ENCODE data around the gene NKD2. TPM values are rescaled to one million over a fixed set of nuclear protein-coding genes. Genes with fewer than 3 reads are reported as not detected.

NKD2 gene
- total RNA-seq, 1 donor from 2014 or later: 0.41 TPM

DNA sequence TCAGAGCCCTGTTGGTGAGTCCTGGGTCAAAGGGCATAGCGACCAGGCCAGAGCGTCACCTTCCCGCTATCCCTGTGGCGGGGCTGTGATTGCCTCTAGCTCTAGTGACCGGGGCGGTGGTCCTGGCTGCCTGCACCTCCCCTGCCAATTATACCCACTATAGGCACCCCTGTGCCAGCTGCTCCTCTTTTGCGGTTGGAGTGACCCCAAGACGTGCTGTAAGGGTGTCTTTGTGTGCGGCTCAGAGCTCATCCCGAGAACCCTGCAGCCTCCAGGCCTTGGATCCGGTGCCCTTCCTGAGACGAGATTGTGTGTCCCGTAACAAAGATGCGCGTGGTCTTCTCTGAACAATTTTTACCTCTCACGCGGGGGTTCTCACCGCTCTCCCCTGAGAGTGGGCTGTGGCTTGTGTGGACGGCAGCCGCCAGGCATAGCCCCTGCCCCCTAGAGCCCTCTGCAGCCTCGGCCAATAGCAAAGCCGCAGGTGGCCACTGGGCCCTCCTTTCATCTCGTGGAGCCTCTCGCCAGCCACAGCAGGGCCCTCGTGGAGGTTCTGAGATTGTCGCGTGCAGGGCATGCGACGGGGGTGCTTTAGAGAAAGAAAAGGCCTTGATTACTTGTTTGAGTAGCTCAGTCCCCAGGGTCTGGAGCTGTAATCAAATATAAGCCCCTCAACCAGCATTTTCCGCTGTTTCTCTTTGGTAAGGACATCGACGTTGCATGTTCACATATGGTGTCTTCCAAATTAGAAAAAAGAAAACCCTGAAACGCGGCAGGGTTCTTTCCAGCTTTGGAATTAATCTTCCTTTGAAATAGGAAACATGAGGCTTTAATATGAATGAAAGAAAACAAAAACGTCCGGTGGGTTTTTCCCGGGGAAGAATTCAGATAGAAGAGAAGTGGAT, 10.7 kb downstream of the NKD2 start:
- Mint-ChIP-seq H3K27me3 (ENCODE audit: low read depth, unreplicated experiment) (peaks cover 26% of the 10 kb centered on the region), H3K4me3 (ENCODE audit: unreplicated experiment) (no peak overlapping the region), H3K9me3 (ENCODE audit: unreplicated experiment) (no peaks in the 10 kb centered on the region), H3K4me1 (ENCODE audit: low read depth, unreplicated experiment) (no peaks in the 10 kb centered on the region), H3K27ac (ENCODE audit: unreplicated experiment) (no peak overlapping the region), H3K36me3 (ENCODE audit: low read depth, unreplicated experiment) (no peaks in the 10 kb centered on the region)
- DNase-seq (ENCODE audit: low read depth): no peak
- Histone ChIP-seq H3K9ac (ENCODE audit: low read length) (no peak overlapping the region), H3K36me3 (ENCODE audit: insufficient read depth, low read length) (no peaks in the 10 kb centered on the region), H3K27me3 (ENCODE audit: insufficient read depth, low read length) (peaks cover 16% of the 10 kb centered on the region), H3K4me2 (ENCODE audit: low read length) (no peak overlapping the region), H4K20me1 (ENCODE audit: insufficient read depth, low read length) (no peaks in the 10 kb centered on the region), H3K9me3 (ENCODE audit: insufficient read depth, low read depth, low read length) (no peaks in the 10 kb centered on the region), H3K27ac (ENCODE audit: low read depth, low read length) (no peak overlapping the region), H3K4me3 (ENCODE audit: insufficient read depth, low read depth, low read length) (no peak overlapping the region), H3K79me2 (ENCODE audit: insufficient read depth, low read length) (no peaks in the 10 kb centered on the region), H2AFZ (ENCODE audit: low read depth, low read length) (no peak overlapping the region), H3K4me1 (ENCODE audit: insufficient read depth, low read length) (no peaks in the 10 kb centered on the region)
- FAIRE-seq: no peak
- TF ChIP-seq, protein P1, sequence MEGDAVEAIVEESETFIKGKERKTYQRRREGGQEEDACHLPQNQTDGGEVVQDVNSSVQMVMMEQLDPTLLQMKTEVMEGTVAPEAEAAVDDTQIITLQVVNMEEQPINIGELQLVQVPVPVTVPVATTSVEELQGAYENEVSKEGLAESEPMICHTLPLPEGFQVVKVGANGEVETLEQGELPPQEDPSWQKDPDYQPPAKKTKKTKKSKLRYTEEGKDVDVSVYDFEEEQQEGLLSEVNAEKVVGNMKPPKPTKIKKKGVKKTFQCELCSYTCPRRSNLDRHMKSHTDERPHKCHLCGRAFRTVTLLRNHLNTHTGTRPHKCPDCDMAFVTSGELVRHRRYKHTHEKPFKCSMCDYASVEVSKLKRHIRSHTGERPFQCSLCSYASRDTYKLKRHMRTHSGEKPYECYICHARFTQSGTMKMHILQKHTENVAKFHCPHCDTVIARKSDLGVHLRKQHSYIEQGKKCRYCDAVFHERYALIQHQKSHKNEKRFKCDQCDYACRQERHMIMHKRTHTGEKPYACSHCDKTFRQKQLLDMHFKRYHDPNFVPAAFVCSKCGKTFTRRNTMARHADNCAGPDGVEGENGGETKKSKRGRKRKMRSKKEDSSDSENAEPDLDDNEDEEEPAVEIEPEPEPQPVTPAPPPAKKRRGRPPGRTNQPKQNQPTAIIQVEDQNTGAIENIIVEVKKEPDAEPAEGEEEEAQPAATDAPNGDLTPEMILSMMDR (IDR thresholded peaks at IDR 0.05; ENCODE audit: insufficient read depth, low read depth, low read length): no peak
- TF ChIP-seq EZH2 (IDR thresholded peaks at IDR 0.05; ENCODE audit: insufficient read depth, low read length): no peak

- Histone ChIP-seq H3K9me3 (ENCODE audit: insufficient read depth, low read depth, low read length) (no peaks in the 10 kb centered on the region), H3K79me2 (ENCODE audit: insufficient read depth, low read length) (no peaks in the 10 kb centered on the region), H3K36me3 (ENCODE audit: insufficient read depth, low read length) (no peaks in the 10 kb centered on the region), H3K4me2 (ENCODE audit: low read length) (no peak overlapping the region), H4K20me1 (ENCODE audit: insufficient read depth, low read length) (no peaks in the 10 kb centered on the region), H3K4me3 (ENCODE audit: insufficient read depth, low read depth, low read length) (no peak overlapping the region), H3K4me1 (ENCODE audit: insufficient read depth, low read length) (no peaks in the 10 kb centered on the region), H3K27ac (ENCODE audit: low read depth, low read length) (no peak overlapping the region), H3K27me3 (ENCODE audit: insufficient read depth, low read length) (peaks cover 16% of the 10 kb centered on the region), H2AFZ (ENCODE audit: low read depth, low read length) (no peak overlapping the region), H3K9ac (ENCODE audit: low read length) (no peak overlapping the region)
- Mint-ChIP-seq H3K27ac (ENCODE audit: unreplicated experiment) (no peak overlapping the region), H3K4me3 (ENCODE audit: unreplicated experiment) (no peak overlapping the region), H3K4me1 (ENCODE audit: low read depth, unreplicated experiment) (no peaks in the 10 kb centered on the region), H3K27me3 (ENCODE audit: low read depth, unreplicated experiment) (peaks cover 26% of the 10 kb centered on the region), H3K36me3 (ENCODE audit: low read depth, unreplicated experiment) (no peaks in the 10 kb centered on the region), H3K9me3 (ENCODE audit: unreplicated experiment) (no peaks in the 10 kb centered on the region)
- DNase-seq (ENCODE audit: low read depth) (no peak), FAIRE-seq (no peak)
- TF ChIP-seq, protein P1 (IDR thresholded peaks at IDR 0.05; ENCODE audit: insufficient read depth, low read depth, low read length): no peak
- TF ChIP-seq EZH2 (IDR thresholded peaks at IDR 0.05; ENCODE audit: insufficient read depth, low read length): no peak
These were observed 11.9 kb downstream of the NKD2 start for GRCh38 chr5:1020452-1020961.

Measured in astrocyte (in vitro differentiated cells and primary cell).